Activated naive CD4-positive, alpha-beta T cell treated with anti-CD3 and anti-CD28 coated beads, Interleukin-2, amount 10 ng/mL, durations not matched to agents 5 hours and 36 hours (primary cell): Measurements from ENCODE around the gene GALNT3. TPM values are rescaled to one million over a fixed set of nuclear protein-coding genes. Genes with fewer than 3 reads are reported as not detected.

Experiments
- total RNA-seq, 2 experiments: library from RNA; stranded (reverse); gene quantifications; one replicate each; pipeline ENCODE4 v1.2.3, GENCODE V29; 2021

GALNT3 gene
- 1 to 10 TPM; 7.9 to 8.5 TPM for total RNA-seq

DNA sequence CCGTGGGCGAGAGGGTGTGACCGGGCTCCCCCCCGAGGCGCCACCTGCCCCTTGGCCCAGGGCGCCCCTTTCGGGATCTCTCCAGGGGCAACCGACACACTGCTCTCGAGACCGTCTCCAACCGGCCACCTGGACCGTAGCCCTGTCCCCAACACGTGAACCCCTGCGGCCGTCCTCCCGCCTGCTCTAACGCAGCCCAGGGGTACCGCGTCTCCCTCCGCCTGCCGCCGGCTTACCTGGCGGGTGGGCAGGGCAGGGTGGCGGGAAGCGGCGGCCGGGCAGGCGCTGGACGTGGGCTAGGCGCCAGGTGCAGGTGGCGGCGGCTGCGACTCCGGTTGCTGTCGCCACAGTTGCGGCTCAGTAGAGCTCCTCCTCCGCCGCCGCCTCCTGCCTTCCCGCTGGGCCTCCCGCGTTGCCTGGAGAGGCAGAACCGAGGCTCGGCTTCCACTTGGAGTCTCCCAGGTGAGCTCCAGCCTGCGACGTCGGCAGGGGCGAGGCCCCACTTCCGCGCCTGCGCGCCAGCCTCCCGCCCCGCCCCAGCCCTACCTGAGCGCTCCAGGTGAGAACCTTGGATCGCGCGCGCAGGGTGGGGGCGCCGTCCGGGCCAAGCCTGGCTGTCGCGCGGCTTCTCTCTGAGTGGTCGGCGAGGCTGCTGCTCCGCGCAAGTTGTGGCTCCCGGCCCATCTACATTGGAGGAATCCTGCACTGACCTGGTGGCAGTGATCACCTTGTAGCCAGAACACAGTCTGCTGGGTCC is at the start of gene GALNT3:
Gene GALNT3, minus strand, starts transcription at position 469 of the 757 bp plus-strand sequence. CDS start 23,547 bp downstream, outside the sequence.

Other genes with a start within 250 kb of the GALNT3 start
- gene TTC21B, start 159.5 kb upstream of the GALNT3 start, total RNA-seq = 10 to 100 TPM; 15.7 to 17.1 TPM